BJ (cell line): Measurements from ENCODE around the gene SRPX. TPM values are rescaled to one million over a fixed set of nuclear protein-coding genes. Genes with fewer than 3 reads are reported as not detected.

ENCODE experiments used
- CTCF ChIA-PET: fragments of 350-600 bp; formaldehyde crosslinking; extraction: SDS; loops from one replicate; lab custom pipeline; 2021; ENCODE audit warnings: antibody characterized with exemption, inconsistent platforms; lab: Yijun Ruan, JAX
- POLR2A ChIA-PET: fragments of 300-600 bp; sonication (Branson Sonifier 250); formaldehyde crosslinking; extraction: SDS; loops from one replicate; lab custom pipeline; 2021; ENCODE audit warnings: antibody characterized with exemption; lab: Charles Lee
- DNase-seq: peaks from one replicate; pipeline ENCODE4 v3.0.0-alpha.2; 2011; ENCODE audit warnings: low read depth
- H3K27me3 ChIP-seq: 2 replicates; pipeline ENCODE4 v1.6.0; 2011; ENCODE audit warnings: low read length; ENCODE audit not compliant: control insufficient read depth, insufficient read depth
- H3K36me3 ChIP-seq: 2 replicates; pipeline ENCODE4 v1.5.1; 2011; ENCODE audit warnings: low read length; ENCODE audit not compliant: control insufficient read depth, insufficient read depth
- H3K4me3 ChIP-seq: 2 replicates; pipeline ENCODE4 v1.5.1; 2011; ENCODE audit warnings: low read depth, mild to moderate bottlenecking, control low read depth, low read length
- polyA minus RNA-seq: library from RNA; depleted of rRNA, polyadenylated mRNA; stranded (reverse); fragments of >200 nt; gene quantifications from 2 replicates; pipeline ENCODE4 v1.2.3, GENCODE V29; 2011; rRNA and poly(A)+ RNA removed
- polyA plus RNA-seq: library from polyadenylated mRNA; depleted of rRNA; stranded (reverse); fragments of >200 nt; gene quantifications from 2 replicates; pipeline ENCODE4 v1.2.3, GENCODE V29; 2011; rRNA removed
- TF ChIP-seq, protein P1 (sequence below): IDR thresholded peaks from 2 replicates; pipeline ENCODE4 v1.5.1; 2011; ENCODE audit warnings: low read depth, mild to moderate bottlenecking, control low read depth, inconsistent platforms, low read length, moderate library complexity; ENCODE audit not compliant: insufficient read depth

SRPX gene, protein sequence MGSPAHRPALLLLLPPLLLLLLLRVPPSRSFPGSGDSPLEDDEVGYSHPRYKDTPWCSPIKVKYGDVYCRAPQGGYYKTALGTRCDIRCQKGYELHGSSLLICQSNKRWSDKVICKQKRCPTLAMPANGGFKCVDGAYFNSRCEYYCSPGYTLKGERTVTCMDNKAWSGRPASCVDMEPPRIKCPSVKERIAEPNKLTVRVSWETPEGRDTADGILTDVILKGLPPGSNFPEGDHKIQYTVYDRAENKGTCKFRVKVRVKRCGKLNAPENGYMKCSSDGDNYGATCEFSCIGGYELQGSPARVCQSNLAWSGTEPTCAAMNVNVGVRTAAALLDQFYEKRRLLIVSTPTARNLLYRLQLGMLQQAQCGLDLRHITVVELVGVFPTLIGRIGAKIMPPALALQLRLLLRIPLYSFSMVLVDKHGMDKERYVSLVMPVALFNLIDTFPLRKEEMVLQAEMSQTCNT
- polyA plus RNA-seq, result 44.9 and 48.2 TPM in 2 replicates
- 23.6 and 25.9 TPM in 2 replicates for polyA minus RNA-seq

DNA sequence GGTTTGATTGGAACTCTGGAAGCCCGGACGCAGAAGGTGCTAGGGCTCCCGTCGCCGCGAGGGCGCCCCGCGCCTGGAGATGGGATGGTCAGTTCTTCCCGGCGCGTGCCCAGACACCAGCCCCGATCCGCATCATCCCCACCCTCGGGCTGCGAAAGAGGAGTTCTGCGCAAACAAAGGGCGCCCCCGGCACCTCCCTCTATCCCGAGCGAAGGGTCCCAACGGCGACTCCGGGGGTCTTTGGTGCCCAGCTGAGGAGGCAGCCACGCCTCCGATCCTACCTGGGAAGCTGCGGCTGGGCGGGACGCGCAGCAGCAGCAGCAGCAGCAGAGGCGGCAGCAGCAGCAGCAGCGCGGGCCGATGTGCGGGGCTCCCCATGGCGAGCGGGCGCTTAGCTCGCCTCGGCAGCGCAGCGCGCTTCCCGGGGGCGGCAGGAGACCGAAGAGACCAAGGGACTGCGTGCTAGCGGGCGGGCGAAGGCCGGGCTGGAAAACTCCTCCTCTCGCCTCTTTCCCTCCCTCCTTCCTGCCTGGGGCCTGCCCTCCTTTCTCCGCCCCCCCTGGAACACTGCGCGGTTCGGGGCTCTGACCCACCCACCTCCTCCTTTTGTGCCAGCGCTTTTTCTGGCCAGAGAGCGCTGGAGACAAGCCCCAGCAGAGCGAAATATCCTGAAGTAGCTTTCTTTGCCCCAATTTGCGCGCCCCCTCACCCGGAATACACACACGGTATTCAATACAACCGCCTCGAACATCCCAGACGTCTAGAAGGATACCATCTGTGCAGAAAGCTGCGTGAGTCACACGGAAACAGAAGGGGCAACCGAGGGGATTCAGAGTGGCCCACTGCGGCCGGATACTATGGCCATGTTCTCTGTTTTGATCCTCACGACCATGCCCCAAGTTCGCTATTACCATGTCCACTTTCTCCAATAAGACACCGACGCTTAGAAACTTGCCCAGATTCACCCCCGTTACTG lies at the start of gene SRPX:
SRPX (minus strand) TSS at position 457 of the 976 bp plus-strand sequence; CDS start at position 378, 79 bp downstream.
- DNase-seq, result no peak
- peak within 1 kb of the TSS; percentile 63 for H3K4me3 ChIP-seq
- TF ChIP-seq, protein P1, sequence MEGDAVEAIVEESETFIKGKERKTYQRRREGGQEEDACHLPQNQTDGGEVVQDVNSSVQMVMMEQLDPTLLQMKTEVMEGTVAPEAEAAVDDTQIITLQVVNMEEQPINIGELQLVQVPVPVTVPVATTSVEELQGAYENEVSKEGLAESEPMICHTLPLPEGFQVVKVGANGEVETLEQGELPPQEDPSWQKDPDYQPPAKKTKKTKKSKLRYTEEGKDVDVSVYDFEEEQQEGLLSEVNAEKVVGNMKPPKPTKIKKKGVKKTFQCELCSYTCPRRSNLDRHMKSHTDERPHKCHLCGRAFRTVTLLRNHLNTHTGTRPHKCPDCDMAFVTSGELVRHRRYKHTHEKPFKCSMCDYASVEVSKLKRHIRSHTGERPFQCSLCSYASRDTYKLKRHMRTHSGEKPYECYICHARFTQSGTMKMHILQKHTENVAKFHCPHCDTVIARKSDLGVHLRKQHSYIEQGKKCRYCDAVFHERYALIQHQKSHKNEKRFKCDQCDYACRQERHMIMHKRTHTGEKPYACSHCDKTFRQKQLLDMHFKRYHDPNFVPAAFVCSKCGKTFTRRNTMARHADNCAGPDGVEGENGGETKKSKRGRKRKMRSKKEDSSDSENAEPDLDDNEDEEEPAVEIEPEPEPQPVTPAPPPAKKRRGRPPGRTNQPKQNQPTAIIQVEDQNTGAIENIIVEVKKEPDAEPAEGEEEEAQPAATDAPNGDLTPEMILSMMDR, result no peak
- POLR2A ChIA-PET, result no interaction called here
- no peaks in the 10 kb centered on the region; the same call in 1 of the 2 replicates for H3K36me3 ChIP-seq
- CTCF ChIA-PET, result interaction anchor here (0.5 to 1.3 kb wide), 7 partner anchors 9 to 92 kb away, joined by 3 to 4 read pairs (median 3); no protein-coding TSS in a partner anchor
- H3K27me3 ChIP-seq, result no peaks in the 10 kb centered on the region; the same call in 1 of the 2 replicates

DNA sequence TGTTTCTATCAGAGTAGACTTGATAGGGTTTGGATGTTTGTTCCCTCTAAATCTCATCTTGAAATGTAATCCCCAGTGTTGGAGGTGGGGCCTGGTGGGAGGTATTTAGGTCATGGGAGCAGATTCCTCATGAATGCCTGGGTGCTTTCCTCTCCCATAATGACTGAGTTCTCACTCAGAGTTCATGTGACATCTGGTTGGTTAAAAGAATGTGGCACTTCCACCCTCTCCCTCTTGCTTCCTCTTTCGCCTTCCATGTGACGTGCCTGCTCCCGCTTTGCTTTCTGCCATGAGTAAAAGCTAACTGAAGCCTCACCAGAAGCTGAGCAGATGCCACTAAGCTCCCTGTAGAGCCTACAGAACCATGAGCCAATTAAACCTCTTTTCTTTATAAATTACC lies 47.3 kb upstream of the SRPX start:
- H3K36me3 ChIP-seq, result no peaks in the 10 kb centered on the region
- TF ChIP-seq, protein P1, result no peak
- ChIA-PET CTCF (interaction anchor here (1.2 kb wide), 1 partner anchor 11 kb away, joined by 3 read pairs; no protein-coding TSS in a partner anchor), POLR2A (no interaction called here)
- no peak for DNase-seq
- no peak overlapping the region for H3K4me3 ChIP-seq
- no peaks in the 10 kb centered on the region for H3K27me3 ChIP-seq

DNA sequence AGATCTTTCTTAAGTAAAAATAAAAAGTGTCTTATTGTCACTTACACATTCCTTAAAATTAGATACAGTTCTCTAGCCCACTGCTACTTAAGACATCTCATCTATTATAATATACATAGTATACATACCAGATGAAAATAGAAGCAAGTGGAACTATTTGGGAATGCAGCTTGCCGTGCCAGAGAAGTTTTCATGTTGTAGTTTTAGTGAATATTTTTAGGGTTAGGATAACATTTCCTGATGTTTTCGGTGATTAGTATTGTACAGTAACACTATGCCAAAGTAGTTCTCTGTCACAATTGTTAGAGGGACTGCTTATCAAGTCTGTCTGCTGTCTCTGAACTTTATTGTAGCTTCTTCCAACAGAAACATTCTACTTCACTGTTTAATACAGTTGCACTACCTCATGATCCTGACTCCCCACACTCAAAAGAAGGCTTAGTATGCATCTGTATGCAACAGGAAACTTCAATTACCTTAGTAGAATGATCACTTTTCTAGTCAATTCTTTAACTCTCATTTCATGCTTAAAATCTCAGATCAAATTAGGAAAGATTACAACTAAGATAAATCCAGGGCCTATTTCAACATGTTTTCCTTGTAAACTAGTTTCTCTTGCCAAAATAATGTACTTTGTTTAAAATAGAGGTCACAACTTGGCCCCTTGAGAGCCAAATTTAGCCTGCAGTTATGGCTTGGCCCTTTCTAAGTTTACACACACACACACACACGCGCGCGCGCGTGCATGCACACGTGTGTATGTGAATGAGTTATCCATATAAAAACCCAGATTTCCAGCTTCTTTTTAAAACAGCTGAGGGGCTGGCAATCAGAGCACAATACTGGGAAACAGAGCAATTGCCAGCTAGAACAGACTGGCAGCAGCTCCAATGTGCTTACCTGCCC lies 42.3 kb upstream of the SRPX start:
- Histone ChIP-seq H3K4me3 (no peak overlapping the region), H3K36me3 (no peaks in the 10 kb centered on the region), H3K27me3 (no peaks in the 10 kb centered on the region)
- ChIA-PET CTCF (interaction anchor here (1.0 to 1.8 kb wide), 3 partner anchors 16 to 38 kb away, joined by 4 to 5 read pairs (median 4); no protein-coding TSS in a partner anchor), POLR2A (no interaction called here)
- TF ChIP-seq, protein P1, result no peak
- DNase-seq, result peak; percentile 20

DNA sequence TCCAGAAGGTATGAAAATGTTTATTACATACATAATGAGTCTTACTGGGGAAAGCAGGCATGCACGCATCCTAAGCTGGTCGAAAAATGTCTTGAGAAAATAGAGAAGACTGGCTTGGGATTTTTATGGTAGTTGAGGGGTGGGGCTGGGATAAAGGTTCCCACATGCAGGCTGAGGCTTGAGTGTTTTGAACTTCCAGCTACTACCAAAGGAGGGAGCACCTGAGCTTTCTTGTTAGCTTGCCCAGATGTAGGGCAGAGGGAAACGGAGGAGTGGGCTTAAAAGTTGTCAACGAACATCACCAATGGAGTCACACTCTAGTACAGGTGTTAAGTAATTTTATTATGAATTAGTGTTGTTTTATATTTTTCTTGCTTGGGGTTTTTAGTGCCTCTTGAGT lies 39.6 kb upstream of the SRPX start:
- DNase-seq, result no peak
- TF ChIP-seq, protein P1, result peak; percentile 39
- H3K36me3 ChIP-seq, result no peaks in the 10 kb centered on the region
- H3K4me3 ChIP-seq, result no peak overlapping the region
- ChIA-PET CTCF (interaction anchor here (1.8 to 2.7 kb wide), 3 partner anchors 22 to 67 kb away, joined by 3 to 5 read pairs (median 5); partner anchors contain the start of gene RPGR), POLR2A (no interaction called here)
- no peaks in the 10 kb centered on the region for H3K27me3 ChIP-seq
